Bone marrow (tissue), 2 donors: ENCODE results near the gene PTPMT1.

Source experiments
- DNase-seq, 2 donors: peaks; one replicate each; lab custom pipeline; 2025; lab: John Stamatoyannopoulos, UW

Gene PTPMT1

DNA sequence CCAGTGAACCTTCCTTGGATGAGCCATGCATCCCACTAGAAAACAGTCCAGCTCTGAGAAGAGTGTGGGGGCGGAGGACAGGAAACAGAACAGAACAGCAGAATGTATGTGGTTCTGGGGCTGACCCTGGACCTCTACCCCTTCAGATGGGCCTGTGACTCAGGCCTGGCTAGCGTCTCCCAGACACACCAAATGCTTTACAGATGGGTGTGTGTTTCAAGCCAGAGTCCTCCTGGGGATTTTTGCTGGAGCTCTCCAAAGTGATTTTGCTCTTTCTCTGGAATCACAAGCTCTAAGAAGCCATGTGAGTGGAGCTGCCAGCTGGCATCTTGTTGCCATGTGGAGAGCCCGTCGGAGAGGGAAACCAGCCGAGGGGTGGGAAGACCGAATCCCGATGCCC is 42.0 kb downstream of the PTPMT1 start:
- no peak for DNase-seq

- DNase-seq, result no peak
Measured at GRCh38 chr11:47609675-47610074, 44.3 kb downstream of the PTPMT1 start.

DNA sequence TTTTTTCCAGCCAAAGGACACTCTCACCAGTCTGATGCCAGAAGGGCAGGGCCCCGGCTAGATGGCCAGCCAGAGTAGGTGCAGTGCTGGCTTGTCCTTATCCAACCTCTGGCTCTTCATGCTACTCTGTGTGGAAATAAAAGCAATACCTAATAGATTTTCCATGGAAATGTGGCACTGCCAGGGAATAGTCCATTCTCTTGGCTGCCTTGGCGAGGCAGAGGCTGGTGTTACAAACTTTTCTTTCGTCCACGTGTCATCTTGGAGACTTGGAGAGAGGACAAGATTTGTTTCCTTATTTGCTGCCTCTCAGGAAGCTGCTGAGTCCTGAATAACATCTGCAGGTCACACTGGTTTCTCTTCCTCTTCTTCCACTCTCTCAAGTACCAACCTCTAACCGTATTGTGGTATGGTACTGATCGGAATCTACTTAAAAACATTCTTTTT is 46.0 kb downstream of the PTPMT1 start:
- DNase-seq, result peak in 1 of 2 donors; percentile 45

GRCh38 chr11:47615249-47615648 is 49.9 kb downstream of the PTPMT1 start:
- DNase-seq, result no peak

DNA sequence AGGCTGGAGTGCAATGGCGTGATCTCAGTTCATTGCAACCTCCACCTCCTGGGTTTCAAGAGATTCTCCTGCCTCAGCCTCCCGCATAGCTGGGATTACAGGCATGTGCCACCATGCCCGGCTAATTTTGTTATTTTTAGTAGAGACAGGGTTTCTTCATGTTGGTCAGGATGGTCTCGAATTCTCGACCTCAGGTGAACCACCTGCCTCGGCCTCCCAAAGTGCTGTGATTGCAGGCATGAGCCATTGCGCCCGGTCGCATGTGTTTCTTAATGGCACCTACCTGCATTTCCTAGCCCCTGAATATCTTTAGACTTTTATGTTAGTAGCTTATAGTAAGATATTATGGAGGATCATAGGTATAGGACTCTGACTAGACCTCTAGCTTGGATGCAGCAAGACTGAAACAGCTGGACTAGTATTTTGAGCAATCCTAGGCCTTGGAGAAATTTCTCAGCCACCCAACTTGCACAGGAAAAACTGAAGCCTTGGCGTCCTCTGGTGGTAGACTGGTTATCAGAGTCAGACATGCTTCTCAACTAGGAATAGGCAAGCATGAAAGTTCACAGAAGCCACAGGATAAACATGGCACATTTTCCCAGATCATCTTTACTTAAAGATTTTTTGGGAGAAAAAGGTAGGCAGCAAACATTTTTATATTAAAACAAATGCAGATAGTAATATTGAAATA is 51.5 kb downstream of the PTPMT1 start:
- peak in 1 of 2 donors; percentile 61 for DNase-seq

DNA sequence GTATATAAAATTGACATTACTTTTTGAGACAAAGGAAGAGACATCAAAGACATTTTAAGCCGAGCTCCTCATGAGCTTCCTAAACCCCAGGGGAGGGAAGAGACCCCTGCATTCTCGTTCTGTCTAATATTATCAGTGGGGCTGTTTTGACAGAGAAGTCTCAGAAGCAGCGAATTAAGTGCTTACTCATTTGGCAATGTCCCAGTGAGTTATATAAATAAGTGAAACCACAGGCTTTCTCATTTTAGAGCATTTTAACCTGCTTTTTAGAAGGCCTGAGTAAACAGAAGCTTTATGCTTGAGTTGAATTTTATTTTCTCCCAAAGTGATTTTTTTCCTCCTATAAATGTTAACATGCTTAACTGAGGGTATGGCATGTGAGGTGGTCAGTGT is 52.0 kb downstream of the PTPMT1 start:
- DNase-seq, result no peak

GRCh38 chr11:47620836-47621378 is 55.5 kb downstream of the PTPMT1 start:
- DNase-seq, result no peak
